Stimulated activated CD8-positive, alpha-beta memory T cell treated with anti-CD3 and anti-CD28 coated beads, Interleukin-12 subunit alpha, Interleukin-12 subunit beta, amount 100 ng/mL, for 4 hours (primary cell): ENCODE data around the gene PBRM1.
A peak's percentile ranks its signal among the peaks of the same experiment; 100 is the strongest.
"Not testable (repeated sequence)": the region's sequence is repeated elsewhere in the genome, so short reads cannot be mapped to it uniquely, and the experiment has no call there.

Experiments
- DNase-seq: peaks from one replicate; pipeline ENCODE4 v3.0.0-alpha.2; 2020; ENCODE audit warnings: low read depth

Gene PBRM1

DNA sequence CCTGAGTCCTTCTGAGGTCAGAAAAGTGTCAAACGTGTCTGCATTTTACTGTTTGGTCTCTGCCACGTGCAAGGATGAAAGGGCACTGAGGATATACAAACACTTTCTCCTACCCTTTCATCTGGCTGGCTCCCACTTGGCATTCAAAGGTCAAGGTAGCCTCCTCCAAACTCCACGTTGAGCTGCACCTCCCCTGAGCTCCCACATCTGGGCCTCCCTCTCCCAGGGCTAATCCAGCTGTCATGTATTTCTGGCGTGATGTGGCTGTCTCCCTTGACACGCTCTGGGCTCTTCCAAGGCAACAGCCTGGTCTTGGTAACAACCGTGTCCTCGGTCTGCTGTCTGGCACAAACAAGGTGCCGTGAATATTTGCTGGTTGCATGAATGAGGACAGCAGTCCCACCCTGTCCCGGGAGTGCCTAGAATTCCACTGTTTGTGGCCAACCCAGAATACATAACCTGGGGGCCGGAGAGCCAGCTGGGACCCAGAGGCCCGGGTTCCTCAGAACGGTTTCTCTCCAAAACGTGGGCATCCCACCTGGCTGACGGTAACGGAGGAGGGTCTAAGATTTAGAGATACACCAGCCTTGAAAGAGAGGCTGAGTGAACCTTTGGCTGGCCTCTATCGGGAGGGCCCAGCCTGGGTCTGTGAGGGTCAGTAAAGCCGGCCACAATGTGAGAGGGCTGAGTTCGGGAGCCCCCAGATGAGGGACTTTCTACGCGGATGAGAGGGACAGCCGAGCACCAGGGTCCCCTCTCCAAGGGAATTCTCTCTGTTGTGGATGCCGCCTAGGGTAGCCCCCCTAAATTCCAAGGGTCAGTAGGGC, 19.1 kb upstream of the PBRM1 start:
- peak; percentile 3 for DNase-seq

DNA sequence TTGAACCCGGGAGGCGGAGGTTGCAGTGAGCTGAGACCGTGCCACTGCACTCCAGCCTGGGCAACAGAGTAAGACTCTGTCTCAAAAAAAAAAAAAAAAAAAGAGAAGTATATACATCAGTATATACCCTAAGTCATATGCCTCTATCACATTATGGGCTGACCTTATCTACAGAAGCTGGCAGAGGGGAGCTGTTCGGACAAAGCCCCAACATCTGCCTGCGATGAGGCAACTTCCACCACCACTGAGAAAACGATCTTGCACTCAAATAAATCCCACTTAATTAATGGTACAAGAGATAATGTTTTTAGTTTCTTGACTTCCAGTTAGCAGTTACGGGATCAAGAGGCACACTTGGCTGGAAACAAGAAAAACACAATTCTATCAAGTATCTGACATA, 17.6 kb upstream of the PBRM1 start:
- DNase-seq = no peak

GRCh38 chr3:52697632-52697965, 11.9 kb upstream of the PBRM1 start:
- no peak for DNase-seq

DNA sequence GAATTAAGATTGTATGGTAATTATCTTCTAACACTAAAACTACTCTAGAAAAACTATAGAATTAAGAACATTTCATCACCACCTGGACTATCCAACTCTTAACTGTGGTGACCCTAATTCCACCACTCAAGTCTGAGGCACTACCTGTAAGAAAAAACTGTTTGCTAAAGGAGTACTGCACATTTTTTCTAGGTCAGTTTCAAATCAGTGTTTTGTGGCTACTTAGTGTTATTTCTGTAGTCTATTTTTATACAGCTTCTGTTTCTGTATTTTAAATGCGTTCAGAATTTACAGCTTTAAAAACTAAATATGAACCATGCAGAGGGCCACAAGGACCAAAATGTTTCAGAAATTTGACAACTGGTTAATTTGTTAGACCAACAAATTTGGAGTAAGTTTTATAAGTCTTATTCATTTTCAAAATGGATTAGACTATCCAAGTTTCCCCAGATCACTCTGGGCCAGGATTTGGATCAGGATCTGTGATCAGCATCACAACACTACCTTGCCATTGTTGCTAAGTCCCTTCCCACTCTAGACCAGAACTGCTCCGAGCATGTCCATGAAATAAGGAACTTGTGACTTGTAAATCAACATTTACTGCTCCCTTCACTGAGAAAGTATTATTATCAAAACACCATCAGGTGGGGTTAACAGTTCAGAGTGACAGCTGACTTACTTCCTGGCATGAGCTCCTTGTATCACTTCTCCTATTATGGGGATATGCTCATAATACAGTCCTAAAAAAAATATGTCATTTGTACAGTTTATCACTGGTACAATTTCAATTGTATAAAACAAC, 11.3 kb upstream of the PBRM1 start:
- DNase-seq = no peak

- DNase-seq = no peak
Measured at GRCh38 chr3:52695798-52696671, 10.3 kb upstream of the PBRM1 start.

- DNase-seq = no peak
Measured at GRCh38 chr3:52694528-52695189, 8.9 kb upstream of the PBRM1 start.

DNA sequence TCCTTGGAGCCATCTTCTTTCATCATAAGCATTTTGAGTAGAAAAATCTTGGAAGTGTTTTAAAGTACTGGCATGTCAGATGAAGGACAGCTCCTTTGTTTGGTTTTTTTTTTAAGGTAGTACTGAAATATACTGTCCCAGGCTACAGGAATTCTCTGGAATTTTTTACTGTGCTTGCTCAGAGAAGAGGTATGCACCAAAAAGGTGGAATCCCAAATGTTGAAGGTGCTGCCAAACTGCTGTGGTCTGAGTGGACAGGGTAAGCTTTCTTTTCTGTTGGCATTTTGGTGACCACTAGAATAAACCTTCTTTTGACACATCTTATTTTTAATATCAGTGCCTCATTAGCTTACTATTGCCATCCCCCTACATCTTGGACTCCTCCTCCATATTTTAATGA, 7.4 kb upstream of the PBRM1 start:
- no peak for DNase-seq

GRCh38 chr3:52690560-52690959, 4.8 kb upstream of the PBRM1 start:
- no peak for DNase-seq

- no peak for DNase-seq
Measured at GRCh38 chr3:52689151-52689550, 3.4 kb upstream of the PBRM1 start.

DNA sequence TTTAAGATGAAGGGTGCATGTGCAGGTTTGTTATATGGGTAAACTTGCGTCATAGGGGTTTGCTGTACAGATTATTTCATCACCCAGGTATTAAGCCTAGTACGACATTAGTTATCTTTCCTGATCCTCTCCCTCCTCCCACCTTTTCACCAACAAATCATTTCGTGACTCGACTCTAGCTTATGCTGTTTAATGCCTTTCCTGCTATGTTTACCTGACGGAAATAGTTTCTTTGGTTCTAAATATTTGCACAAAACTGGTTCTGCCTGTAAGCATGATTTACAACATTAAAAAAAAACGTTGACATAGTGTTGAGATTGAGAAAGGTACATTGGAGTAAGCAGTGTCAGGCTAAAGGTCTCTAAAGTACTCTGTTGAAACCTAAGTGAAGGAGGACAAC, 2.6 kb upstream of the PBRM1 start:
- no peak for DNase-seq

DNA sequence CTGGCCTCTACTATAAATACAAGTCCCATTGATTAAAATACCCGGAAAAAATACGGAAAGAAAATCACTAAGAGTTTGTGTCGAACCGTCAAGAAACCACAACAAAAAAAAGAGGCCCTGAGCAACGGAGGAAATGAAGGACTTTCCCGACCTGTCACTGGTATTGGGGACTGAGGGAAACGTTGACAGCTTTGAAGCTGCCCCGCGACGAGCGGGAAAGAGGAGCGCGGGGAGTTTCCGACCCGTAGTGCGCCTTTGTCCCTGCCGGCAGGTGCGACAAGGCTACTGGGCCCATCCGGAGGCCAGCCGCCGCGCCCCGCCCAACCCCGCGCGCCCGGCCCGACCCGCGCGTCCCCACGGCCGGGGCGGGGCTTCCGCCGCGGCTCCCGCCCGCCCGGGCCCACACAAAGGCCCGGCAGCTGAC, 416 bp downstream of the PBRM1 start:
- no peak for DNase-seq

DNA sequence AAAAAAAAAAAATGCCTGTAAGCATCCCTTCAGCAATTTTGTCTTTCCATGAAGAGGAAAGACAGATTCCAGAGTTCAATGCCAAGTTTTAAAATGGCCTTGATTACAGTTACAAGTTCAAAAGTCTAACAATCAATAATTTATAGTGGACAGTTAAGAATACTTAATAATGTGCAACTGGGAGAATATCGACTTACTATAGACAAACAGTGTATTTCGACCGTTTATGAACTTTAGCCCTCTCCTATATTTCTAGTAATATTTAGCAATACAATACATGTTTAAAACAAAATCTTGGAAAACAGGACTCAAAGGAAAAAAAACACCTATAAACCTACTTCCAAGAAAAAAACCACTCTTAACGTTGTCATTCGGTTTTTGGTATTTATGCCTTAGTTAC, 1.5 kb downstream of the PBRM1 start:
- DNase-seq = no peak

- no peak for DNase-seq
Measured at GRCh38 chr3:52683611-52684010, 2.1 kb downstream of the PBRM1 start.

DNA sequence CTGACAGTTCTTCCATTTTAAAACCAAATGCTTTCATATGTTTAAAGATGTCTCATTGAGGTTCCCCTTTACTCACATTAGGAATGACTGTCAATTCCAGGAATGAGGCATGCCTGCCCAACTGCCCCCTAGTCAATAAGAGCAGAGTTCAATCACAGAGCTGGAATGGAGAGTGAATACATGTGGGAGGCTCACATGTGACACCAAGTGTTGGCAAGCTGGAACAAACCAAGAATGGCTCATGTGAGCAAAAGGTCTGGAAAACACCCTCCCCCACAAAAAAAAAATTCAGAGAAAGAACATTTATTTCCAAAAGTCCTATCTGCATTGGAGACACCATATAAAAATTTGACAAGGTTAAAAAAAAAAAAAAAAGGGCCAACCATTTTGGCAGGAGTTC, 3.7 kb downstream of the PBRM1 start:
- DNase-seq = no peak

- no peak for DNase-seq
Measured at GRCh38 chr3:52681596-52681995, 4.1 kb downstream of the PBRM1 start.

- no peak for DNase-seq
Measured at GRCh38 chr3:52679811-52680210, 5.9 kb downstream of the PBRM1 start.

GRCh38 chr3:52679199-52679538, 6.5 kb downstream of the PBRM1 start:
- DNase-seq = no peak

- DNase-seq = no peak
Measured at GRCh38 chr3:52678265-52679198, 7.2 kb downstream of the PBRM1 start.

DNA sequence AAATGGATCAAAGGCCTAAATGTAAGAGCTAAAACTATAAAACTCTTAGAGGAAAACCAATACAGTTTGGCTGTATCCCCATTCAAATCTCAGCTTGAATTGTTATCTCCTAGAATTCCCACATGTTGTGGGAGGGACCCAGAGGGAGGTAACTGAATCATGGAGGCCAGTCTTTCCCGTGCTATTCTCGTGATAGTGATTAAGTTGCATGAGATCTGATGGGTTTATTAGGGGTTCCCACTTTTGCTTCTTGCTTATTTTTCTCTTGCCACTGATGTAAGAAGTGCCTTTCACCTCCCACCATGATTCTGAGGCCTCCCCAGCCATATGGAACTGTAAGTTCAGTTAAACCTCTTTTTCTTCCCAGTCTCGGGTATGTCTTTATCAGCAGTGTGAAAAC, 9.5 kb downstream of the PBRM1 start:
- DNase-seq = not testable (repeated sequence)

DNA sequence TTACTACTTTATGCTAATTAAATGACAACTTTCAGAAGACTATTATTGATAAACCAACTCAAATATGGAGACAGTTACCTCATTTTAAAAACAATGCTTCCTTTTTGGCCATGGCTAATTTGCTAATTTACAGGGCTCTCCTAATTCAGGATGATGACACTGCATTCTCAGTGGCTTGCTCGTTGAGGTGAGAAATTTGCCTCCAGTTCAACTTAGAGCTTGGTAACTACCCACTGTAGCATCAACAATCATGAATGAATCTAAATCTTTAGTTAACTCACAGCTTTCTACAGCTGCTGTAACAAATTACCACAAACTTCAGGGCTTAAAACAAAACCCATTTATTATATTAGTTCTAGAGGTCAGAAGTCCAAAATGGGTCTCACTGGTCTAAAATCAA, 14.0 kb downstream of the PBRM1 start:
- no peak for DNase-seq
